Epithelial cell of prostate (primary cell): ENCODE data around the gene ALDH1L2.
A peak's percentile ranks its signal among the peaks of the same experiment; 100 is the strongest.
"Not testable (repeated sequence)": the region's sequence is repeated elsewhere in the genome, so short reads cannot be mapped to it uniquely, and the experiment has no call there.

Experiments used
- DNase-seq: peaks from one replicate; pipeline ENCODE4 v3.0.0-alpha.2; 2011; ENCODE audit warnings: low read depth, low spot score
- H3K27ac ChIP-seq: fragments of 450-650 bp; 2 replicates; pipeline ENCODE4 v1.5.1; 2017; ENCODE audit warnings: mild to moderate bottlenecking

ALDH1L2 gene

DNA sequence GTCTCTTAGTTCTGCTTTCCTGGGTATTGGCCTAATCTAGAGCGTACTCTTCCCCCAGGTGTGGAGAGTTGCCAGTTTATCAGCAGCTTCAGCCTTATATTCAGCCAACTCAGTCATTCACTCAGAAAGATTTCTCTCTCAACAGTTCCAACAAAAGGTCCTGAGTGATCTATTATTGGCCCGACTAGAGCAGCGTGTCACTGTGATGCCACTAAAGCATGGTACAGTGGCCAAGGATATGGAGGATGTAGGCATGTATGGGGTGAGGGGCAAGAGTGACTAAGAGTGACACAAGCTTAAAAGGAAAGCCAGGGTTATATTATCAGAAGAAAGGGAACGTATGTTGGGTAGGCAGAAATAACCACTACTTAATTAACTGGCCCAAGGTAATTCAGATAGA, 93.3 kb downstream of the ALDH1L2 start:
- no peak for DNase-seq
- no peak overlapping the region for H3K27ac ChIP-seq

- peak within 1 kb of the TSS; percentile 26 for H3K27ac ChIP-seq
These were observed 98.0 kb downstream of the ALDH1L2 start, which contains the start of gene NOPCHAP1 for GRCh38 chr12:104986022-104986941. TSS of gene NOPCHAP1 (plus strand) at chr12:104986316. CDS start at chr12:104986353, 37 bp downstream.

GRCh38 chr12:104985206-104985605, 99.1 kb downstream of the ALDH1L2 start:
- no peak overlapping the region for H3K27ac ChIP-seq
- no peak for DNase-seq

More at GRCh38 chr12:104986022-104986941, 98.0 kb downstream of the ALDH1L2 start, which contains the start of gene NOPCHAP1:
- DNase-seq, result no peak

DNA sequence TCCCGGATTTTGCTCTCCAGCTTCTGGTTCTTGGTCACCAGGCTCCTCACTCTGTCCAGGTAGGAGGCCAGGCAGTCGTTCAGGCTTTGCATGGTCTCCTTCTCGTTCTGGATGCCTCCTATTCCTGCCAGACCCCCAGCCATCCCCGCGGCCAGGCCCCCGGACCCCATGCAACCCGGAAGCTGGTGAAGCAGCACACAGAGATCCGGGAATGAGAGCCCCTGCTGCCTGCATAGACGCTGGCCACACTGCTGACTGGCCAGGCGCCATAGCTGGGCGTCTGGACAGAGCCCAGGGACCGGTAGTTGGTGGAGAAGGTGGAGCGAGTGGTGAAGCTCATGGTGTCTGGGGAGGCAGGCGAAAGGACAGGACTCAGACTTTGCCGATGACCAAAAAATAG, 106.6 kb downstream of the ALDH1L2 start:
- DNase-seq, H3K27ac ChIP-seq: not testable (repeated sequence)

DNA sequence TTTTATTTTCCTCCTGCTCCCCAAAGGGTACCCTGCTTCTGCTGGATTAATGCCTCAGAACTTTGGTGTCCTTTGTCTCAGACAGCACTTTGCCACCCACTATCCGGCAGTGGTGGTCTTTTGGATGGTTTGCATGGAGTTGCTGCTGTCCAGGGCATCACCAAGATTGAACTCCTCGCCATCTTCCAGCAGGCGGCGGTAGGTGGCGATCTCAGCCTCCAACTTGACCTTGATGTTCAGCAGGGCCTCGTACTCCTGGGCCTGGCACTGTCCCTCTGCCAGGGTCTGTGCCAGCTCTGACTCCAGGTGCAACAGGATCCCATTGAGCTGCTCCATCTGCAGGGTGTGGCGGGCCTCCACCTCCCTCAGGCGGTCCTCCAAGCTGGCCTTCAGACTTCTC, 107.6 kb downstream of the ALDH1L2 start:
- H3K27ac ChIP-seq, result no peak overlapping the region
- DNase-seq, result no peak

DNA sequence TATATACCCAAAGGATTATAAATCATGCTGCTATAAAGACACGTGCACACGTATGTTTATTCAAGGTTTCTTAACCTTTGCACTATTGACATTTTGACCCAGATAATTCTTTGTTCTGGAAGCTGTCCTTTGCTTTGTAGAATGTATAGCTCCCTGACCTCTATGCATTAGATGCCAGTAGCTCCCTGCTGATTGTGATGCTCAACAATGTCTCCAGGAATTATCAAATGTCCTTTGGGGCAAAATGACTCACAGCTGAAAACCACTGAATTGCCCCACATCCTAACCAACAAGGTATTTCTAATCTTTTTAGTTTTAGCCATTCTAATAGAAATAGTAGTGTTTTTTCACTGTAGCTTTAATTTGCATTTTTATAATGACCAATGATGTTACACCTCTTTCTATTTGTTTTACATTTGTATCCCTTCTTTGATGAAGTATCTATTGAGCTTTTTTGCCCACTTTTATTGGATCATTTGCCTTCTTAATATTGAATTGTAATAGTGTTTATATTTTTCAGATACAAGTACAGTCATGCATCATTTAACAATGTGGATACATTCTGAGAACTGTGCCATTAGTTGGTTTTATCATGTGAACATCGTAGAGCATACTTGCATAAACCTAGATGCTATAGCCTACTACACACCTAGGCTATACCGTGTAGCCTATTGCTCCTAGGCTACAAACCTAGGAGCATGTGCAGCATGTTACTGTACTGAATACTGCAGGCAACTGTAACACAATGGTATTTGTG, 108.5 kb downstream of the ALDH1L2 start:
- no peak for DNase-seq
- peak overlapping the region; percentile 76 for H3K27ac ChIP-seq

- peak; percentile 55 for DNase-seq
- H3K27ac ChIP-seq, result peak overlapping the region; percentile 76
These were observed 109.5 kb downstream of the ALDH1L2 start for GRCh38 chr12:104974626-104975290.

DNA sequence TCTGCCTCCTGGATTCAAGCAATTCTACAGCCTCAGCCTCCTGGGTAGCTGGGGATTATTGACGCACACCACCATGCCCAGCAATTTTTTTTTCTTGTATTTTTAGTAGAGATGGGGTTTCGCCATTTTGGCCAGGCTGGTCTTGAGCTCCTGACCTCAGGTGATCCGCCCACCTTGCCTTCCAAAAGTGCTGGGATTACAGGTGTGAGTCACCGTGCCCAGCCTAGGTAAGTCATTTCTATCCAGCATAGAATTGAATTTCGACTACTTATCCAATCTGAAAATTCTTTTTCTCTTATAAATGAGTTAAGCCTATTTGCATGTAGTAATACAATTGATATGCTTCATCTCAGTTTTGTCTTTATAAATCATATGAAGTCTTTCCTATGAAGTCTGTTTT, 111.0 kb downstream of the ALDH1L2 start:
- no peak for DNase-seq

DNA sequence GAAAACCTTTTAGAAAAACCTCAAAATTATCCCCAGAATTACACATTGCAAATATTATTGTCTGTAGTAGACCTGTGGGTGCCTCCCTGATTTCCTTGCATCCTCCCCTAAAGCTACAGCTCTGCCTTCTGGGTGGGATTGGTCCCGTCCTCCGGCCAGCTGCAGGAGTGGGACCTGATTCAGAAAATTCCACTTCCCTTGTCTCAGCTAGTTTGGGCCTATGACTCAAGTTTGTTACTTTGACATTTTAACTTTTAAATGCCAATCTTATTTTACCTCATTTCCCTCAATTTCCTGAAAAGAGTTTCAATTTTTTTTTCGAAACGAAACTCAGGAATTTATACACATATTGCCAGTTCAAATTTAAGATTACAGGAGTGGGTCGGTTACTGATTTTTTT, 113.0 kb downstream of the ALDH1L2 start:
- no peak overlapping the region for H3K27ac ChIP-seq
- DNase-seq, result no peak

More for the DNA sequence above, 111.0 kb downstream of the ALDH1L2 start:
- no peak overlapping the region for H3K27ac ChIP-seq
